OCI-LY7 (cell line): ENCODE data around the gene PDK2. TPM values are rescaled to one million over a fixed set of nuclear protein-coding genes. Genes with fewer than 3 reads are reported as not detected.

Experiments
- BruUV-seq: library from RNA; stranded (reverse); fragments of 400-500 nt; replicated peaks from 2 replicates; lab custom pipeline; 2021; lab: Mats Ljungman, UMichigan
- CTCF ChIA-PET: fragments of 300-600 bp; sonication (Branson Sonifier 250); formaldehyde crosslinking; loops from one replicate; lab custom pipeline; 2022; ENCODE audit warnings: antibody characterized with exemption; ENCODE audit not compliant: unreplicated experiment; lab: Charles Lee
- POLR2A ChIA-PET: fragments of 300-600 bp; sonication (Branson Sonifier 250); formaldehyde crosslinking; loops from one replicate; lab custom pipeline; 2022; ENCODE audit warnings: antibody characterized with exemption; lab: Charles Lee
- DNase-seq: peaks from one replicate; pipeline ENCODE4 v3.0.0-alpha.2; 2015; ENCODE audit warnings: low spot score
- H2AFZ ChIP-seq: fragments of 200-600 bp; sonication (generic), shearing (Covaris generic); 2 replicates; pipeline ENCODE4 v1.6.1; 2014; ENCODE audit warnings: mild to moderate bottlenecking, antibody characterized with exemption, low read length, moderate library complexity
- H3K27ac ChIP-seq: fragments of 200-600 bp; sonication (generic); 2 replicates; pipeline ENCODE4 v1.5.1; 2014; ENCODE audit warnings: mixed run types, low read depth, mild to moderate bottlenecking, moderate library complexity, low read length, inconsistent platforms; ENCODE audit not compliant: poor library complexity, severe bottlenecking
- H3K36me3 ChIP-seq: fragments of 200-600 bp; sonication (generic); 2 replicates; pipeline ENCODE4 v1.6.1; 2014; ENCODE audit warnings: mild to moderate bottlenecking, antibody characterized with exemption, low read length, moderate library complexity, mixed read lengths; ENCODE audit not compliant: insufficient read depth
- H3K4me1 ChIP-seq: fragments of 200-600 bp; sonication (generic); 2 replicates; pipeline ENCODE4 v1.5.1; 2014; ENCODE audit warnings: mild to moderate bottlenecking, low read length; ENCODE audit not compliant: insufficient read depth, poor library complexity, severe bottlenecking
- H3K4me2 ChIP-seq: fragments of 200-600 bp; sonication (generic); 2 replicates; pipeline ENCODE4 v1.6.1; 2014; ENCODE audit warnings: mild to moderate bottlenecking, low read length
- H3K4me3 ChIP-seq: fragments of 200-600 bp; sonication (generic); 2 replicates; pipeline ENCODE4 v1.5.1; 2014; ENCODE audit warnings: mild to moderate bottlenecking, low read depth, low read length; ENCODE audit not compliant: poor library complexity, severe bottlenecking
- H3K79me2 ChIP-seq: fragments of 200-600 bp; sonication (generic); 2 replicates; pipeline ENCODE4 v1.6.1; 2016; ENCODE audit warnings: low read depth, mild to moderate bottlenecking, low read length, moderate library complexity, mixed read lengths; ENCODE audit not compliant: insufficient read depth
- H3K9me2 ChIP-seq: fragments of 200-600 bp; sonication (generic); 2 replicates; pipeline ENCODE4 v1.6.1; 2016; ENCODE audit warnings: mild to moderate bottlenecking, low read length, mixed read lengths; ENCODE audit not compliant: insufficient read depth
- H3K9me3 ChIP-seq: fragments of 200-600 bp; sonication (generic); 2 replicates; pipeline ENCODE4 v1.6.1; 2014; ENCODE audit warnings: mild to moderate bottlenecking, mixed run types, low read length, mixed read lengths
- H4K20me1 ChIP-seq: fragments of 200-600 bp; sonication (generic); 2 replicates; pipeline ENCODE4 v1.6.1; 2014; ENCODE audit warnings: mild to moderate bottlenecking, antibody characterized with exemption, low read length, moderate library complexity, mixed read lengths; ENCODE audit not compliant: insufficient read depth
- EZH2phosphoT487 ChIP-seq: fragments of 200-600 bp; sonication (generic); IDR thresholded peaks from 2 replicates; pipeline ENCODE4 v1.6.1; 2018; ENCODE audit warnings: low read depth, borderline replicate concordance, mild to moderate bottlenecking, mixed run types, antibody characterized with exemption, low read length, moderate library complexity, mixed read lengths
- intact Hi-C: fragments of 100-400 bp; cut with micrococcal nuclease; formaldehyde crosslinking; loops from one replicate; pipeline ENCODE4 v1.10.0; 2022; ENCODE audit not compliant: unreplicated experiment
- total RNA-seq, 2 experiments: library from RNA; depleted of rRNA in 1 of 2; stranded (reverse); fragments of >200 nt in 1 of 2; shearing (Covaris generic) in 1 of 2; gene quantifications; 2 replicates each; pipeline ENCODE4 v1.2.3, GENCODE V29; 2014 to 2022
- TF ChIP-seq, protein P1 (sequence below): fragments of 200-600 bp; sonication (generic); conservative IDR thresholded peaks from 2 replicates; pipeline ENCODE4 v1.5.1; 2014; ENCODE audit warnings: mild to moderate bottlenecking, antibody characterized with exemption, low read length, moderate library complexity, mixed read lengths

Gene PDK2
- total RNA-seq, 2 experiments from 2014 or later: 21.8 to 27.7 TPM

GRCh38 chr17:50062293-50063243 is 32.6 kb upstream of the PDK2 start:
- H2AFZ ChIP-seq: no peak overlapping the region
- intact Hi-C loops: no loop called here
- ChIA-PET POLR2A (no interaction called here), CTCF (no interaction called here)
- no peak overlapping the region for H3K4me2 ChIP-seq
- H3K9me3 ChIP-seq: no peaks in the 10 kb centered on the region
- H4K20me1 ChIP-seq: no peaks in the 10 kb centered on the region
- H3K4me1 ChIP-seq: peaks cover 35% of the 10 kb centered on the region
- no peaks in the 10 kb centered on the region for H3K79me2 ChIP-seq
- no peaks in the 10 kb centered on the region for H3K9me2 ChIP-seq
- peaks cover 4% of the 10 kb centered on the region; the same call in 1 of the 2 replicates for H3K36me3 ChIP-seq
- no peak for DNase-seq
- no TSS peak for BruUV-seq
- no peak overlapping the region for H3K27ac ChIP-seq
- TF ChIP-seq EZH2phosphoT487: no peak
- TF ChIP-seq, protein P1, sequence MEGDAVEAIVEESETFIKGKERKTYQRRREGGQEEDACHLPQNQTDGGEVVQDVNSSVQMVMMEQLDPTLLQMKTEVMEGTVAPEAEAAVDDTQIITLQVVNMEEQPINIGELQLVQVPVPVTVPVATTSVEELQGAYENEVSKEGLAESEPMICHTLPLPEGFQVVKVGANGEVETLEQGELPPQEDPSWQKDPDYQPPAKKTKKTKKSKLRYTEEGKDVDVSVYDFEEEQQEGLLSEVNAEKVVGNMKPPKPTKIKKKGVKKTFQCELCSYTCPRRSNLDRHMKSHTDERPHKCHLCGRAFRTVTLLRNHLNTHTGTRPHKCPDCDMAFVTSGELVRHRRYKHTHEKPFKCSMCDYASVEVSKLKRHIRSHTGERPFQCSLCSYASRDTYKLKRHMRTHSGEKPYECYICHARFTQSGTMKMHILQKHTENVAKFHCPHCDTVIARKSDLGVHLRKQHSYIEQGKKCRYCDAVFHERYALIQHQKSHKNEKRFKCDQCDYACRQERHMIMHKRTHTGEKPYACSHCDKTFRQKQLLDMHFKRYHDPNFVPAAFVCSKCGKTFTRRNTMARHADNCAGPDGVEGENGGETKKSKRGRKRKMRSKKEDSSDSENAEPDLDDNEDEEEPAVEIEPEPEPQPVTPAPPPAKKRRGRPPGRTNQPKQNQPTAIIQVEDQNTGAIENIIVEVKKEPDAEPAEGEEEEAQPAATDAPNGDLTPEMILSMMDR: no peak
- no peak overlapping the region for H3K4me3 ChIP-seq

DNA sequence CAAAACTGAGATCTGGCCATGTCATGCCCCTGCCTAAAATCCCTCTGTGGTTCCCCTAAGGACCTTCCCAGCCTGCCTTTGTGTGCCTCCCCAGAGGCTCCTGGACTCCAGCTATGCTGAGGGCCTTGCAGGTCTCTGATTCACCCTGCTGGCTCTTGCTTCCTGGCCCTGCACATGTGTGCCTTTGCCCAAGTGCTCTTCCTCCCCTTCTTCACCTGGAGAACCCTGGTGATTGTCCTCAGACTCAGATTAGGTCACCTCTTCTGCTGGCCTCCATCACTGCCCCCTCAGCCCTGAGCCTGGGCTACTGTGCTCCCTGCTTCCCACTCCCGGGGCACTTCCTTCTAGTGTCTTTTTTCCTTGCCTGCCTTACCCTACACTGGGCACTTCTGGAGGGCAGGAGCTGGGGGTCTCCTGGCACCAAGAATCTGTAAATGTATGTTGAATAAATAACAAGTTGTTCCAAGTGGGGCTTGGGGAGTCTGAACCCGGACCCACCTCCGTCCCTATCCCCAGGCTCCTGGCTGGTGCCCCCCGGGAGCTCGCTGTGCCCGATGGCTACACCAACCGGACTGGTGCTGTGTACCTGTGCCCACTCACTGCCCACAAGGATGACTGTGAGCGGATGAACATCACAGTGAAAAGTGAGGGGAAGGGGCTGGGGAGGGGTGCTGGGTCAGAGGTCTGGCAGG is 31.4 kb upstream of the PDK2 start:
- Histone ChIP-seq H2AFZ (no peak overlapping the region), H4K20me1 (no peaks in the 10 kb centered on the region), H3K36me3 (peaks cover 10% of the 10 kb centered on the region; the same call in 1 of the 2 replicates), H3K4me1 (peaks cover 23% of the 10 kb centered on the region), H3K4me2 (no peak overlapping the region), H3K27ac (no peak overlapping the region), H3K9me2 (no peaks in the 10 kb centered on the region), H3K9me3 (no peaks in the 10 kb centered on the region), H3K79me2 (no peaks in the 10 kb centered on the region), H3K4me3 (no peak overlapping the region)
- TF ChIP-seq EZH2phosphoT487: no peak
- TF ChIP-seq, protein P1: no peak
- ChIA-PET POLR2A (no interaction called here), CTCF (no interaction called here)
- intact Hi-C loops: no loop called here
- no peak for DNase-seq
- no TSS peak for BruUV-seq
